HG02970 (cell line): Measurements from ENCODE around the gene CUL2.
"Not testable (repeated sequence)": the region's sequence is repeated elsewhere in the genome, so short reads cannot be mapped to it uniquely, and the experiment has no call there.

Experiments
- ATAC-seq: cut with Tn5 transposase; IDR thresholded peaks from one replicate; pipeline ENCODE4 v1.9.1; 2021; ENCODE audit warnings: mild to moderate bottlenecking, moderate library complexity, moderate number of reproducible peaks; ENCODE audit not compliant: unreplicated experiment, low FRiP score

CUL2 gene

GRCh38 chr10:34985823-34986222 lies 104.3 kb downstream of the CUL2 start:
- ATAC-seq, result no peak

- no peak for ATAC-seq
Observed at GRCh38 chr10:34985146-34985545, 105.0 kb downstream of the CUL2 start.

GRCh38 chr10:34981844-34982243 lies 108.3 kb downstream of the CUL2 start:
- ATAC-seq, result no peak

GRCh38 chr10:34979938-34980337 lies 110.2 kb downstream of the CUL2 start:
- ATAC-seq, result no peak

DNA sequence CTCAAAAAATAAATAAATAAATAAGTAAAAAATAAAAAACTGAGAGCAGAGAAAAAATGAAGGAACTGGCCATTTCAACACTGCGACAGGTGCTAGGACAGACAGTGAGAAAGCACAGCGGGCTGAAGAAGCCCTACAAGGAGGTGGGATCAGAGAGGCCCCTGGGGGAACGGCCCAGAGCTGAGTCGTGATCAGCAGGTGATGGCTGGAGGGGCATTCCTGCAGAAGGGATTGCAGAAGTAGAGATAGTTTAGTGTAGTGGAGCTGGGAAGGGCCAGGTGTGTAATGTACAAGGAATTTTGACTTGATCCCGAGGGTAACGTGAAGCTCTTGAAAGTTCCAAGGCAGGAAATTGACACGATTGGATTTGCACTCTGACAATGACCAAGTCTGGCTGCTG lies 112.1 kb downstream of the CUL2 start:
- ATAC-seq, result no peak

GRCh38 chr10:34976380-34976910 lies 113.7 kb downstream of the CUL2 start:
- not testable (repeated sequence) for ATAC-seq

DNA sequence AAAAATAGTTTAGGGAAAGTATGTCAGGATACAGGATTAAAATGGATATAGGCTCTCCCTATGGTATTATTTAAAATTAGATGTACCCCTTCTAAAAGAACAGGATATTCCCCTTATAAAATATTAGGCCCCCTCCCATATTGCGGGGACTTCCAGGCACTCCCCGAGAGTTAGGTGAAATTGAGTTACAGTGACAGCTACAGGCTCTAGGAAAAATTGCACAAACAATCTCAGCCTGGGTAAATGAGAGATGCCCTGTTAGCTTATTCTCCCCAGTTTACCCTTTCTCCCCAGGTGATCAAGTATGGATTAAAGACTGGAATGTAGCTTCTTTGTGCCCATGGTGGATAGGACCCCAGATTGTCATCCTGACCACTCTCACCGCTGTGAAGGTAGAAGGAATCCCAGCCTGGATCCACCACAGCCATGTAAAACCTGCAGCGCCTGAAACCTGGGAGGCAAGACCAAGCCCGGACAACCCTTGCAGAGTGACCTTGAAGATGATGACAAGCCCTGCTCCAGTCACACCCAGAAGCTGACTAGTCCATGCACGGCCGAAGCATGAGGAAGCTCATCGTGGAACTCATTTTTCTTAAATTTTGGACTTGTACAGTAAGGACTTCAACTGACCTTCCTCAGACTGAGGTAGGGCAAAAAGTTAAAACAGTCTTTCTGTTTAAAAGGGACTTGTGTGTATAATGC lies 115.6 kb downstream of the CUL2 start:
- ATAC-seq, result not testable (repeated sequence)

DNA sequence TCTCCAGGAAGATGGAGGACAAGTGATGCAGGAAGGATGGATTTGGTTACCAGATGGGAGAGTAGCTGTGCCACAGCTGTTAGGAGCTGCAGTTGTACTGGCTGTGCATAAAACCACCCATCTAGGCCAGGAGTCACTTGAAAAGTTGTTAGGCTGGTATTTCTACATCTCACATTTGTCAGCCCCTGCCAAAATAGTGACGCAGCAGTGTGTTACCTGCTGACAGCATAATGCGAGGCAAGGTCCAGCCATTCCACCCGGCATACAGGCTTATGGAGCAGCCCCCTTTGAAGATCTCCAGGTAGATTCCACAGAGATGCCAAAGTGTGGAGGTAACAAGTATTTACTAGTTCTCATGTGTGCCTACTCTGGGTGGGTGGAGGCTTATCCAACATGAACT lies 116.4 kb downstream of the CUL2 start:
- ATAC-seq, result not testable (repeated sequence)

GRCh38 chr10:34973121-34973520 lies 117.0 kb downstream of the CUL2 start:
- ATAC-seq, result not testable (repeated sequence)

- ATAC-seq, result not testable (repeated sequence)
Observed at GRCh38 chr10:34972591-34972990, 117.5 kb downstream of the CUL2 start.

DNA sequence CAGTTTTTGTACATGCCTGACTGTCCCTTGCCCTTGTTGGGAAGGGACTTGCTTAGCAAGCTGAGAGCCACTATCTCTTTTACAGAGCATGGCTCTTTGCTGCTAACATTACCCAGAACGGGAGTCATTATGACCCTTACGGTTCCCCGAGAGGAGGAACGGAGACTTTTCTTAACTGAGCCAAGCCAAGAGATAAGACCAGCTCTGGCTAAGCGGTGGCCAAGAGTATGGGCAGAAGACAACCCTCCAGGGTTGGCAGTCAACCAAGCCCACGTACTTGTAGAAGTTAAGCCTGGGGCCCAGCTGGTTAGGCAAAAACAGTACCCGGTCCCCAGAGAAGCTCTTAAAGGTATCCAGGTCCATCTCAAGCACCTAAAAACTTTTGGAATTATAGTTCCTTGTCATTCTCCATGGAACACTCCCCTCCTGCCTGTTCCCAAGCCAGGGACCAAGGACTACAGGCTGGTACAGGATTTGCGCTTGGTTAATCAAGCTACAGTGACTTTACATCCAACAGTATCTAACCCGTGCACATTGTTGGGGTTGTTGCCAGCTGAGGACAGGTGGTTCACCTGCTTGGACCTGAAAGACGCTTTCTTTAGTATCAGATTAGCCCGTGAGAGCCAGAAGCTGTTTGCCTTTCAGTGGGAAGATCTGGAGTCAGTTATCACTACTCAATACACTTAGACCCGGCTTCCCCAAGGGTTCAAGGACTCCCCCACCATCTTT lies 118.4 kb downstream of the CUL2 start:
- not testable (repeated sequence) for ATAC-seq

DNA sequence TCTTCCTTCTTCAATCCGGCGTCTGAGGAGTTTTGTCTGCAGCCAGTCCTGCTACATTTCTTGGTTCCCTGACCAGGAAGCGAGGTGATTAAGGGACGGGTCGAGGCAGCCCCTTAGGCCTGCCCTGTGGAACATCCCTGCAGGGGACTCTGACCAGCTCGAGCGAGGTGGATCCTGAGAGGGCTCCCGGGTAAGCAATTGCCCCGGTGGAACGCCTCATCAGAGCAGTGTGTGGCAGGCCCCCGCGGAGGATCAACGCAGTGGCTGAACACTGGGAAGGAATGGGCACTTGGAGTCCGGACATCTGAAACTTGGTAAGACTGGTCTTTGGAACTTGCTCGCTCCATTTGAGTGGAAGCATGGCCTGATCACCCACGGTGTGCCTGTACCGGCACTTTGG lies 121.0 kb downstream of the CUL2 start:
- ATAC-seq, result no peak

- ATAC-seq, result no peak
Observed at GRCh38 chr10:34967335-34967880, 122.7 kb downstream of the CUL2 start.

DNA sequence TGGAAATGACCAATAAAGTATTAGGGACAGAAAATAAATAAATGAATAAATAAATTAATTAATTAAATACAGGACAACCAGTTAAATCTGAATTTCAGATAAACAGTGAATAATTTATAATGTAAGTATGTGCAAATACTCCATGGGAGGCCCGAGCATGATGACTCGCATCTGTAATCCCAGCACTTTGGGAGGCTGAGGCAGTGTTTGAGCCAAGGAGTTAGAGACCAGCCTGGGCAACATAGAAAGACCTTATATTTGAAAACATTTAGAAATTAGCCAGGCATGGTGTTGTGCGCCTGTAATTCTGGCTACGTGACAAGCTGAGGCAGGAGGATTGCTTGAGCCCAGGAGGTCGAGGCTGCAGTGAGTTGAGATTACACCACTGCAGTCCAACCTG lies 123.7 kb downstream of the CUL2 start:
- ATAC-seq, result no peak

GRCh38 chr10:34966040-34966439 lies 124.1 kb downstream of the CUL2 start:
- no peak for ATAC-seq

GRCh38 chr10:34964166-34964800 lies 125.9 kb downstream of the CUL2 start:
- no peak for ATAC-seq

DNA sequence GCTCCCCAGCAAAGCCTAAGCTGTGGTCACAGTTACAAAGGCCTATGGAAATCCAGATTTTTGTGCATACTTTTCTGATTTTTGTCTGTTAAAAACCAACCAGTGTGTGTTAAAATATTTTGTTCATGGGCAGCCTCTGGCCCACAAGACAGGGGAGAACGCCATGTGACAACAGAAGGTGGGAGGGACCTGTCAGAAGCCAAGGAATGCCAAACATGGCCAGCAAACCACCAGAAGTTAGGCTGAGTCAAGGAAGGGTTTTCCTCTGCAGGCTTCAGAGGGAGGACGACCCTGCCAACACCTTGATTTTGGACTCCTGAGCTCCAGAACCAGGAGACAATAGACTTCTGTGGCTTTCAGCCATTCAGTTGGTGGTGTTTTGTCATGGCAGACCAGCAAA lies 127.3 kb downstream of the CUL2 start:
- no peak for ATAC-seq

- ATAC-seq, result no peak
Observed at GRCh38 chr10:34960983-34961382, 129.2 kb downstream of the CUL2 start.

GRCh38 chr10:34959786-34960185 lies 130.4 kb downstream of the CUL2 start:
- ATAC-seq, result no peak

GRCh38 chr10:34959321-34959720 lies 130.8 kb downstream of the CUL2 start:
- ATAC-seq, result no peak
